ENCODE results near the gene MMP17. TPM values are rescaled to one million over a fixed set of nuclear protein-coding genes. Genes with fewer than 3 reads are reported as not detected.

Gene MMP17
- total and polyA plus RNA-seq, 2 experiments from 2014 or later, result 0.40 to 0.42 TPM

- TF ChIP-seq EZH2 (IDR thresholded peaks at IDR 0.05; ENCODE audit: borderline replicate concordance), result no peak
- no peak for TF ChIP-seq CTCF (IDR thresholded peaks at IDR 0.05; ENCODE audit: poor library complexity)
- no peak for TF ChIP-seq EZH2phosphoT487 (IDR thresholded peaks at IDR 0.05; ENCODE audit: low read depth, severe bottlenecking, unreplicated experiment)
- 55% methylated on average over 10 of the region's 10 CpGs for WGBS (ENCODE audit: low lambda C conversion rate, missing lambda C conversion rate)
- Histone ChIP-seq H3K4me1 (ENCODE audit: insufficient read depth) (no peaks in the 10 kb centered on the region), H2AFZ (no peak overlapping the region), H3K27ac (no peak overlapping the region), H3K4me3 (no peak overlapping the region), H3K36me3 (replicated peaks; ENCODE audit: insufficient read depth, low read depth) (no peaks in the 10 kb centered on the region), H3K27me3 (no peaks in the 10 kb centered on the region), H3K4me2 (no peak overlapping the region), H3K9me3 (ENCODE audit: low read depth) (no peaks in the 10 kb centered on the region), H4K20me1 (ENCODE audit: insufficient read depth, poor library complexity, severe bottlenecking) (no peaks in the 10 kb centered on the region), H3K79me2 (no peaks in the 10 kb centered on the region), H3K9me2 (replicated peaks; ENCODE audit: insufficient read depth) (no peaks in the 10 kb centered on the region)
- DNase-seq (ENCODE audit: low spot score), result no peak
Observed at GRCh38 chr12:131783915-131784541, 44.2 kb upstream of the MMP17 start.

GRCh38 chr12:131784909-131785762, 43.1 kb upstream of the MMP17 start:
- Histone ChIP-seq H3K4me3 (no peak overlapping the region), H3K36me3 (replicated peaks; ENCODE audit: insufficient read depth, low read depth) (no peaks in the 10 kb centered on the region), H3K27ac (no peak overlapping the region), H3K9me3 (ENCODE audit: low read depth) (no peaks in the 10 kb centered on the region), H3K4me1 (ENCODE audit: insufficient read depth) (no peaks in the 10 kb centered on the region), H3K27me3 (no peaks in the 10 kb centered on the region), H3K79me2 (no peaks in the 10 kb centered on the region), H2AFZ (no peak overlapping the region), H3K9me2 (replicated peaks; ENCODE audit: insufficient read depth) (no peaks in the 10 kb centered on the region), H4K20me1 (ENCODE audit: insufficient read depth, poor library complexity, severe bottlenecking) (no peaks in the 10 kb centered on the region), H3K4me2 (no peak overlapping the region)
- DNase-seq (ENCODE audit: low spot score), result no peak
- TF ChIP-seq EZH2 (IDR thresholded peaks at IDR 0.05; ENCODE audit: borderline replicate concordance) (no peak), CTCF (IDR thresholded peaks at IDR 0.05; ENCODE audit: poor library complexity) (no peak), EZH2phosphoT487 (IDR thresholded peaks at IDR 0.05; ENCODE audit: low read depth, severe bottlenecking, unreplicated experiment) (no peak)
- 92% methylated on average over 30 of the region's 30 CpGs for WGBS (ENCODE audit: low lambda C conversion rate, missing lambda C conversion rate)

GRCh38 chr12:131785763-131786330, 42.3 kb upstream of the MMP17 start:
- no peaks in the 10 kb centered on the region for H3K27me3 ChIP-seq
- H3K27ac ChIP-seq, result no peak overlapping the region
- H3K9me2 ChIP-seq (replicated peaks; ENCODE audit: insufficient read depth), result no peaks in the 10 kb centered on the region
- no peaks in the 10 kb centered on the region for H3K79me2 ChIP-seq
- 96% methylated on average over 15 of the region's 15 CpGs for WGBS (ENCODE audit: low lambda C conversion rate, missing lambda C conversion rate)
- H2AFZ ChIP-seq, result no peak overlapping the region
- H3K9me3 ChIP-seq (ENCODE audit: low read depth), result no peaks in the 10 kb centered on the region
- no peak overlapping the region for H3K4me3 ChIP-seq
- no peaks in the 10 kb centered on the region for H4K20me1 ChIP-seq (ENCODE audit: insufficient read depth, poor library complexity, severe bottlenecking)
- no peak for DNase-seq (ENCODE audit: low spot score)
- no peaks in the 10 kb centered on the region for H3K4me1 ChIP-seq (ENCODE audit: insufficient read depth)
- no peaks in the 10 kb centered on the region for H3K36me3 ChIP-seq (replicated peaks; ENCODE audit: insufficient read depth, low read depth)
- TF ChIP-seq EZH2phosphoT487 (IDR thresholded peaks at IDR 0.05; ENCODE audit: low read depth, severe bottlenecking, unreplicated experiment), result no peak
- no peak for TF ChIP-seq EZH2 (IDR thresholded peaks at IDR 0.05; ENCODE audit: borderline replicate concordance)
- TF ChIP-seq CTCF (IDR thresholded peaks at IDR 0.05; ENCODE audit: poor library complexity), result no peak
- H3K4me2 ChIP-seq, result no peak overlapping the region
